Measurements from ENCODE around the gene GPR15.

- TF ChIP-seq CTCF (IDR thresholded peaks at IDR 0.05 in 4 of 5, conservative IDR thresholded peaks at IDR 0.05 in 1 of 5): no peak
- no peak for TF ChIP-seq POLR2A (IDR thresholded peaks at IDR 0.05)
These were observed 42.4 kb downstream of the GPR15 start for GRCh38 chr3:98574132-98574531.

All from gastrocnemius medialis (tissue), 4 donors.